DMS79 (cell line): ENCODE data around the gene CALML6.
"Not testable (repeated sequence)": the region's sequence is repeated elsewhere in the genome, so short reads cannot be mapped to it uniquely, and the experiment has no call there.

ENCODE experiments used
- DNase-seq: peaks from one replicate; lab custom pipeline; 2025; lab: John Stamatoyannopoulos, UW

The CALML6 gene

GRCh38 chr1:1914971-1915692 is at the start of gene CALML6:
TSS of gene CALML6 (plus strand) at chr1:1915260. CDS start at chr1:1915281, 21 bp downstream.
- no peak for DNase-seq

GRCh38 chr1:1867164-1867563 is 47.9 kb upstream of the CALML6 start:
- no peak for DNase-seq

- DNase-seq: no peak
Observed at GRCh38 chr1:1869469-1869868, 45.6 kb upstream of the CALML6 start.

GRCh38 chr1:1872329-1872994 is 42.6 kb upstream of the CALML6 start:
- DNase-seq: no peak

GRCh38 chr1:1873186-1873585 is 41.9 kb upstream of the CALML6 start:
- no peak for DNase-seq

- no peak for DNase-seq
Observed at GRCh38 chr1:1874901-1875300, 40.2 kb upstream of the CALML6 start.

- DNase-seq: no peak
Observed at GRCh38 chr1:1875932-1876331, 39.1 kb upstream of the CALML6 start.

GRCh38 chr1:1876335-1876930 is 38.6 kb upstream of the CALML6 start:
- DNase-seq: no peak

GRCh38 chr1:1877865-1878436 is 37.1 kb upstream of the CALML6 start:
- no peak for DNase-seq

GRCh38 chr1:1879942-1880341 is 35.1 kb upstream of the CALML6 start:
- DNase-seq: no peak

- DNase-seq: no peak
Observed at GRCh38 chr1:1880617-1881312, 34.3 kb upstream of the CALML6 start.

- no peak for DNase-seq
Observed at GRCh38 chr1:1881727-1882126, 33.3 kb upstream of the CALML6 start.

- no peak for DNase-seq
Observed at GRCh38 chr1:1883092-1883873, 31.8 kb upstream of the CALML6 start.

GRCh38 chr1:1883890-1884289 is 31.2 kb upstream of the CALML6 start:
- DNase-seq: not testable (repeated sequence)

GRCh38 chr1:1889090-1889750 is 25.8 kb upstream of the CALML6 start:
- no peak for DNase-seq

GRCh38 chr1:1889847-1890505 is 25.1 kb upstream of the CALML6 start:
- peak; percentile 17 for DNase-seq

GRCh38 chr1:1890506-1891348 is 24.3 kb upstream of the CALML6 start, which contains the start of gene GNB1:
TSS of gene GNB1 (minus strand) at chr1:1891087. CDS start at chr1:1825453, 65,634 bp downstream.
- DNase-seq: peak; percentile 57

GRCh38 chr1:1891349-1892078 is 23.5 kb upstream of the CALML6 start:
- peak; percentile 57 for DNase-seq
